ENCODE results near the gene C11orf91. TPM values are rescaled to one million over a fixed set of nuclear protein-coding genes. Genes with fewer than 3 reads are reported as not detected.

C11orf91 gene
- total RNA-seq, 2 experiments from 2014 or later, result not detected

DNA sequence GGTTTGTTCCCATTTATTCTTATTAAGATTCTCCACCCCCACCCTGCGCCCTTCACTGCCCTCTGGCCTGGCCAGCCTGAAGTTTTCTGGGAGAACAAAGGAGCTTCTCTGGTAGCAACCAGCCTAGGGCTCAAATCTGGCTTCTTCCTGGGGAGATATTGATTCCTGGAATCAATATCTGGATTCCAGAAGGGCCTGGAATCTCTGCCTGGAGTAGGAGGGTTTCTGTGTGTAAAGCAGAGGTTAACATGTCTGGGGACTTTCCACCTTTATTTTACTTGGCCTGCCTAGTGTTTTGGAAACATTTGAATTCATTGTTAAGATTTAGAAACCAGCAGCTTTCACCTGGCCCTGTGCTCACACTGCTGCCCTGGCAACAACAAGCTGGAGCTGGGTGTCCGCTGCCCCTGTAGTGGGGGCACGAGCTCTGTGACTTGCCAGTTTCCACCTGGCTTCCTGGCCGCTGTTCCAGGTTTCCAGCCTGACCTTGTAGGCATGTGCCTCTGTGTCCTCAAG lies 5.5 kb downstream of the C11orf91 start:
- TF ChIP-seq EZH2phosphoT487 (IDR thresholded peaks at IDR 0.05; ENCODE audit: borderline replicate concordance, low read depth, low read length), result no peak
- TF ChIP-seq, protein P1, sequence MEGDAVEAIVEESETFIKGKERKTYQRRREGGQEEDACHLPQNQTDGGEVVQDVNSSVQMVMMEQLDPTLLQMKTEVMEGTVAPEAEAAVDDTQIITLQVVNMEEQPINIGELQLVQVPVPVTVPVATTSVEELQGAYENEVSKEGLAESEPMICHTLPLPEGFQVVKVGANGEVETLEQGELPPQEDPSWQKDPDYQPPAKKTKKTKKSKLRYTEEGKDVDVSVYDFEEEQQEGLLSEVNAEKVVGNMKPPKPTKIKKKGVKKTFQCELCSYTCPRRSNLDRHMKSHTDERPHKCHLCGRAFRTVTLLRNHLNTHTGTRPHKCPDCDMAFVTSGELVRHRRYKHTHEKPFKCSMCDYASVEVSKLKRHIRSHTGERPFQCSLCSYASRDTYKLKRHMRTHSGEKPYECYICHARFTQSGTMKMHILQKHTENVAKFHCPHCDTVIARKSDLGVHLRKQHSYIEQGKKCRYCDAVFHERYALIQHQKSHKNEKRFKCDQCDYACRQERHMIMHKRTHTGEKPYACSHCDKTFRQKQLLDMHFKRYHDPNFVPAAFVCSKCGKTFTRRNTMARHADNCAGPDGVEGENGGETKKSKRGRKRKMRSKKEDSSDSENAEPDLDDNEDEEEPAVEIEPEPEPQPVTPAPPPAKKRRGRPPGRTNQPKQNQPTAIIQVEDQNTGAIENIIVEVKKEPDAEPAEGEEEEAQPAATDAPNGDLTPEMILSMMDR (conservative IDR thresholded peaks at IDR 0.05; ENCODE audit: low read length), result no peak
- no peak for DNase-seq (ENCODE audit: low spot score)
- ChIA-PET CTCF (ENCODE audit: unreplicated experiment) (interaction anchor here (0.6 kb wide), 1 partner anchor 1591 kb away, joined by 3 read pairs; no protein-coding TSS in a partner anchor), POLR2A (interaction anchor here (0.6 to 1.6 kb wide), 3 partner anchors 306 to 955 kb away, joined by 3 to 4 read pairs (median 3); no protein-coding TSS in a partner anchor)
- no peak overlapping the region for H3K4me3 ChIP-seq (ENCODE audit: low read depth, low read length, poor library complexity, severe bottlenecking)
- no peak overlapping the region for H3K4me2 ChIP-seq (ENCODE audit: low read length)
- H3K36me3 ChIP-seq (ENCODE audit: insufficient read depth, low read length), result no peaks in the 10 kb centered on the region
- H2AFZ ChIP-seq (ENCODE audit: low read length), result no peak overlapping the region
- peaks cover 10% of the 10 kb centered on the region for H3K4me1 ChIP-seq (ENCODE audit: insufficient read depth, low read length, poor library complexity, severe bottlenecking)
- H3K9me2 ChIP-seq (ENCODE audit: insufficient read depth, low read length), result no peaks in the 10 kb centered on the region
- no peaks in the 10 kb centered on the region for H3K79me2 ChIP-seq (ENCODE audit: insufficient read depth, low read depth, low read length)
- no peaks in the 10 kb centered on the region for H4K20me1 ChIP-seq (ENCODE audit: insufficient read depth, low read length)
- H3K9me3 ChIP-seq (ENCODE audit: low read length), result no peaks in the 10 kb centered on the region
- no peak overlapping the region for H3K27ac ChIP-seq (ENCODE audit: low read depth, low read length, poor library complexity, severe bottlenecking)
- intact Hi-C loops (cut with micrococcal nuclease; ENCODE audit: unreplicated experiment), result no loop called here
- no TSS peak for BruUV-seq (replicated peaks)

DNA sequence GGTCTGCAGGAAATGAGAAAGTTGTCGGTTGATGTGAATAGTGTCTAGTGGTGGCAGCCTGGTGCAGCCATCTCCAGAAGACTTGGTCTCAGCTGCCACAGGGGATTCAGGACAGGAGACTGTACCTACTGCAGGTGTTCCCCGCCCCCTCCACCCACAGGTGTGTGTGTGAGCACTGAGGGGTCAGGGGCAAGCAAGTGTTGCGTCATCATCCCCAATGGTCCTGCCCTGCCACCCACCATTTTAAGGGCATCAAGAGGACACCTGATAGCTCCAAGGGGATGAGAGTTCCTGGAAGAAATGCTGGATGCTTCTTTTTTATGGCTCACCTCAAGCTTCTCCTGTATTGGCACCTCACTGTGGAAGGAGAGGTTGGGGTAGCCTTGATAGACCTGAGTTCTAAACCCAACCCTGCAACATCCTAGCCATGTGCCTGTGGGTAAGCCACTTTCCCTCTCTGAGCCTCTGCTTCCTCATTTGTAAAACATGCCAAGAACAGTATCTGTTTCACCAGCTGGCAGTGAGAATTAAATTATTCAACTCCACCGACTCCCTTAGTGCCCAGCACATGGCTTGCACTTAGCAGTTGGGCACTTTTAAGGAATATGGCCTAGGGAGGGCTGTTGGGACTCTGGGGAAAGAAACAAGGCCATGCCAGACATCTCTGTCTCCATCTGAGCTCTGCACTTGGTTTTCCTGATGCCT lies 6.1 kb downstream of the C11orf91 start:
- peak; percentile 18 for DNase-seq (ENCODE audit: low spot score)
- Histone ChIP-seq H3K36me3 (ENCODE audit: insufficient read depth, low read length) (no peaks in the 10 kb centered on the region), H3K4me3 (ENCODE audit: low read depth, low read length, poor library complexity, severe bottlenecking) (no peak overlapping the region), H3K79me2 (ENCODE audit: insufficient read depth, low read depth, low read length) (no peaks in the 10 kb centered on the region), H2AFZ (ENCODE audit: low read length) (no peak overlapping the region), H4K20me1 (ENCODE audit: insufficient read depth, low read length) (no peaks in the 10 kb centered on the region), H3K4me2 (ENCODE audit: low read length) (no peak overlapping the region), H3K9me3 (ENCODE audit: low read length) (no peaks in the 10 kb centered on the region), H3K9me2 (ENCODE audit: insufficient read depth, low read length) (no peaks in the 10 kb centered on the region), H3K4me1 (ENCODE audit: insufficient read depth, low read length, poor library complexity, severe bottlenecking) (peaks cover 10% of the 10 kb centered on the region), H3K27ac (ENCODE audit: low read depth, low read length, poor library complexity, severe bottlenecking) (no peak overlapping the region)
- CTCF ChIA-PET (ENCODE audit: unreplicated experiment), result interaction anchor here (0.6 kb wide), 1 partner anchor 16 kb away, joined by 5 read pairs; no protein-coding TSS in a partner anchor
- no TSS peak for BruUV-seq (replicated peaks)
- no peak for TF ChIP-seq EZH2phosphoT487 (IDR thresholded peaks at IDR 0.05; ENCODE audit: borderline replicate concordance, low read depth, low read length)
- TF ChIP-seq, protein P1 (conservative IDR thresholded peaks at IDR 0.05; ENCODE audit: low read length), result no peak
- POLR2A ChIA-PET, result interaction anchor here (0.6 to 1.6 kb wide), 2 partner anchors 349 to 954 kb away, joined by 3 to 4 read pairs; no protein-coding TSS in a partner anchor
- intact Hi-C loops (cut with micrococcal nuclease; ENCODE audit: unreplicated experiment), result no loop called here

DNA sequence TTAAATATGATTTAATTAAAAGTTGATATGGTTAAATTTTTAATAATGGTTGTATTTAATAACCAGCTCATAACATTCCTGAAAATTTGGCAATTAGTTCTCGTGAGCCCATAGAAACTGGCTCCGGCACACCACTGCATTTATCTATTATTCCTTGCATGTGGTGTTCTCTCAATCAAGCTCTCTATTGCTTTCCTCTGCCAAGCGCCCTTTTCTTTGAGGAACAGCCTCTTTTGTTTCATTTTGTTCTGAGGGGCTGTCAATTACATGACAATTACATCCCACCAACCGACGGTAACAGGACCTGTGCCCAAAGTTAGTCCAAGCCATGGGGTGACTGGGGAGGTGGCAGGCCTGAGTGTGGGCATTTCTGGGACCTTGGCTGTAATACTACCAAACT lies 8.1 kb downstream of the C11orf91 start:
- Histone ChIP-seq H3K79me2 (ENCODE audit: insufficient read depth, low read depth, low read length) (no peaks in the 10 kb centered on the region), H3K9me2 (ENCODE audit: insufficient read depth, low read length) (no peaks in the 10 kb centered on the region), H3K9me3 (ENCODE audit: low read length) (no peaks in the 10 kb centered on the region), H3K4me3 (ENCODE audit: low read depth, low read length, poor library complexity, severe bottlenecking) (no peak overlapping the region), H2AFZ (ENCODE audit: low read length) (no peak overlapping the region), H3K27ac (ENCODE audit: low read depth, low read length, poor library complexity, severe bottlenecking) (no peak overlapping the region), H3K4me1 (ENCODE audit: insufficient read depth, low read length, poor library complexity, severe bottlenecking) (peaks cover 13% of the 10 kb centered on the region), H3K4me2 (ENCODE audit: low read length) (no peak overlapping the region), H4K20me1 (ENCODE audit: insufficient read depth, low read length) (no peaks in the 10 kb centered on the region), H3K36me3 (ENCODE audit: insufficient read depth, low read length) (no peaks in the 10 kb centered on the region)
- CTCF ChIA-PET (ENCODE audit: unreplicated experiment), result no interaction called here
- POLR2A ChIA-PET, result interaction anchor here (0.9 to 1.0 kb wide), 4 partner anchors 10 to 249 kb away, joined by 3 to 4 read pairs (median 3); no protein-coding TSS in a partner anchor
- DNase-seq (ENCODE audit: low spot score), result no peak
- intact Hi-C loops (cut with micrococcal nuclease; ENCODE audit: unreplicated experiment), result no loop called here
- no TSS peak for BruUV-seq (replicated peaks)
- TF ChIP-seq EZH2phosphoT487 (IDR thresholded peaks at IDR 0.05; ENCODE audit: borderline replicate concordance, low read depth, low read length), result no peak
- TF ChIP-seq, protein P1 (conservative IDR thresholded peaks at IDR 0.05; ENCODE audit: low read length), result no peak
